H1 (cell line): Measurements from ENCODE around the gene CNFN. TPM values are rescaled to one million over a fixed set of nuclear protein-coding genes. Genes with fewer than 3 reads are reported as not detected.

Source experiments
- CTCF ChIA-PET: fragments of 300-600 bp; sonication (Branson Sonifier 250); formaldehyde crosslinking; loops from one replicate; lab custom pipeline; 2021; ENCODE audit not compliant: partially characterized antibody; lab: Charles Lee
- POLR2A ChIA-PET: fragments of 300-600 bp; sonication (Branson Sonifier 250); formaldehyde crosslinking; loops from one replicate; lab custom pipeline; 2021; ENCODE audit warnings: inconsistent platforms; ENCODE audit not compliant: partially characterized antibody; lab: Charles Lee
- DNase-seq, 2 experiments: peaks; one replicate each; pipeline versions ENCODE4 v3.0.0 to v3.0.0-alpha.2; 2010 to 2022; ENCODE audit warnings: low spot score in 2 of 2, low read depth in 1 of 2, mixed read lengths in 1 of 2
- FAIRE-seq: peaks from 2 replicates; lab custom pipeline; 2011; peaks lifted over from hg19 to GRCh38; lab: Jason Lieb, UNC
- H2AFZ ChIP-seq: 2 replicates; pipeline ENCODE4 v1.8.1; 2012; ENCODE audit warnings: low read length, inconsistent platforms
- H2AK5ac ChIP-seq: 2 replicates; pipeline ENCODE4 v1.6.1; 2013; ENCODE audit warnings: low read depth, low read length
- H2BK120ac ChIP-seq: replicated peaks from 2 replicates; pipeline ENCODE3; 2013; ENCODE audit warnings: low read depth, low read length, inconsistent platforms
- H2BK12ac ChIP-seq: 2 replicates; pipeline ENCODE4 v1.6.1; 2013; ENCODE audit warnings: low read depth, low read length
- H2BK15ac ChIP-seq: 2 replicates; pipeline ENCODE4 v1.6.1; 2013; ENCODE audit warnings: low read length
- H2BK20ac ChIP-seq: 2 replicates; pipeline ENCODE4 v1.6.1; 2013; ENCODE audit warnings: low read length
- H2BK5ac ChIP-seq: 2 replicates; pipeline ENCODE4 v1.6.1; 2013; ENCODE audit warnings: low read depth, low read length
- H3K14ac ChIP-seq: 2 replicates; pipeline ENCODE4 v1.6.1; 2013; ENCODE audit warnings: inconsistent platforms; ENCODE audit not compliant: insufficient read length
- H3K18ac ChIP-seq: 2 replicates; pipeline ENCODE4 v1.6.1; 2013; ENCODE audit warnings: low read length; ENCODE audit errors: extremely low read depth
- H3K23ac ChIP-seq: 2 replicates; pipeline ENCODE4 v1.6.1; 2013; ENCODE audit warnings: inconsistent platforms; ENCODE audit not compliant: insufficient read length
- H3K23me2 ChIP-seq: 2 replicates; pipeline ENCODE4 v1.6.1; 2013; ENCODE audit warnings: low read depth, low read length
- H3K27ac ChIP-seq: 2 replicates; pipeline ENCODE4 v1.6.1; 2011; ENCODE audit warnings: low read depth, low read length, inconsistent platforms
- H3K27me3 ChIP-seq, 4 experiments: replicated peaks in 1 of 4; 1 replicate in 1 of 4; 2 replicates in 3 of 4; pipeline versions ENCODE4 v1.6.1 to v1.8.1; 2011 to 2013; ENCODE audit warnings: low read length in 3 of 4, mild to moderate bottlenecking in 3 of 4, inconsistent platforms in 2 of 4, mixed read lengths in 2 of 4, moderate library complexity in 1 of 4; ENCODE audit not compliant: control insufficient read depth in 3 of 4, insufficient read depth in 3 of 4; ENCODE audit errors: extremely low read depth in 1 of 4
- H3K36me3 ChIP-seq, 4 experiments: 2 replicates each; pipeline versions ENCODE4 v1.6.1 to v1.8.1; 2011 to 2013; ENCODE audit warnings: mild to moderate bottlenecking in 4 of 4, low read length in 3 of 4, moderate library complexity in 2 of 4, control low read depth in 1 of 4, inconsistent platforms in 1 of 4; ENCODE audit not compliant: insufficient read depth in 4 of 4, control insufficient read depth in 2 of 4
- H3K4ac ChIP-seq: replicated peaks from 2 replicates; pipeline ENCODE3; 2013; ENCODE audit warnings: low read length, low read depth, mixed read lengths, inconsistent platforms; ENCODE audit not compliant: insufficient read length
- H3K4me1 ChIP-seq, 4 experiments: replicated peaks in 1 of 4; 1 replicate in 1 of 4; 2 replicates in 3 of 4; pipeline versions ENCODE4 v1.6.1 to v1.8.1; 2011 to 2013; ENCODE audit warnings: low read length in 3 of 4, inconsistent platforms in 2 of 4, mixed read lengths in 1 of 4; ENCODE audit not compliant: insufficient read depth in 4 of 4, control insufficient read depth in 3 of 4
- H3K4me2 ChIP-seq, 2 experiments: 2 replicates each; pipeline versions ENCODE4 v1.6.1 to v1.8.1; 2011 to 2013; ENCODE audit warnings: low read depth in 2 of 2, low read length in 2 of 2, control low read depth in 1 of 2, inconsistent platforms in 1 of 2, mild to moderate bottlenecking in 1 of 2; ENCODE audit not compliant: insufficient read depth in 1 of 2
- H3K4me3 ChIP-seq, 4 experiments: fragments of 200-600, 300-600 bp in 1 of 4; sonication (generic), shearing (Covaris generic), sonication (Bioruptor Twin) in 1 of 4; 2 replicates each; pipeline versions ENCODE4 v1.5.1 to v1.8.1; 2011 to 2016; ENCODE audit warnings: low read length in 4 of 4, low read depth in 3 of 4, control low read depth in 2 of 4, inconsistent platforms in 2 of 4, mild to moderate bottlenecking in 2 of 4, mixed read lengths in 1 of 4, moderate library complexity in 1 of 4; ENCODE audit not compliant: insufficient read depth in 2 of 4; ENCODE audit errors: extremely low read depth in 1 of 4
- H3K56ac ChIP-seq: replicated peaks from 2 replicates; pipeline ENCODE3; 2013; ENCODE audit warnings: low read depth, mild to moderate bottlenecking, mixed read lengths, low read length, inconsistent platforms; ENCODE audit not compliant: insufficient read length
- H3K79me1 ChIP-seq: 2 replicates; pipeline ENCODE4 v1.6.1; 2013; ENCODE audit warnings: low read depth, low read length, control low read depth
- H3K79me2 ChIP-seq, 2 experiments: 2 replicates each; pipeline versions ENCODE4 v1.6.1 to v1.8.1; 2012 to 2013; ENCODE audit warnings: low read length in 2 of 2, mild to moderate bottlenecking in 2 of 2, inconsistent platforms in 1 of 2; ENCODE audit not compliant: insufficient read depth in 2 of 2, control insufficient read depth in 1 of 2
- H3K9ac ChIP-seq, 4 experiments: replicated peaks in 1 of 4; 1 replicate in 1 of 4; 2 replicates in 3 of 4; pipeline versions ENCODE4 v1.6.1 to v1.8.1; 2011 to 2013; ENCODE audit warnings: low read depth in 3 of 4, low read length in 3 of 4, control low read depth in 2 of 4, mild to moderate bottlenecking in 2 of 4, moderate library complexity in 2 of 4, inconsistent platforms in 1 of 4; ENCODE audit errors: extremely low read depth in 1 of 4
- H3K9me3 ChIP-seq, 2 experiments: 2 replicates each; pipeline versions ENCODE4 v1.6.1 to v1.8.1; 2012 to 2013; ENCODE audit warnings: mild to moderate bottlenecking in 2 of 2, moderate library complexity in 2 of 2, control low read depth in 1 of 2, inconsistent platforms in 1 of 2, low read depth in 1 of 2, low read length in 1 of 2, mixed read lengths in 1 of 2; ENCODE audit not compliant: insufficient read depth in 2 of 2
- H4K20me1 ChIP-seq, 2 experiments: replicated peaks in 1 of 2; 2 replicates each; pipeline versions ENCODE3 to v1.8.1; 2011 to 2013; ENCODE audit warnings: inconsistent platforms in 2 of 2, low read length in 2 of 2, mild to moderate bottlenecking in 1 of 2; ENCODE audit not compliant: insufficient read depth in 2 of 2, control insufficient read depth in 1 of 2
- H4K5ac ChIP-seq: 2 replicates; pipeline ENCODE4 v1.6.1; 2013; ENCODE audit warnings: low read length, low read depth, mixed read lengths, inconsistent platforms; ENCODE audit not compliant: insufficient read length
- H4K8ac ChIP-seq: 2 replicates; pipeline ENCODE4 v1.8.0; 2013; ENCODE audit warnings: mild to moderate bottlenecking, moderate library complexity, low read length, inconsistent platforms; ENCODE audit not compliant: insufficient read depth; ENCODE audit errors: extremely low read depth
- H4K91ac ChIP-seq: replicated peaks from 2 replicates; pipeline ENCODE3; 2013; ENCODE audit warnings: low read length, mixed read lengths, inconsistent platforms; ENCODE audit not compliant: insufficient read length
- ATF3 ChIP-seq: IDR thresholded peaks from 2 replicates; pipeline ENCODE4 v1.6.1; 2011; ENCODE audit warnings: low read depth, mild to moderate bottlenecking, low read length; ENCODE audit not compliant: insufficient read depth
- BRCA1 ChIP-seq: IDR thresholded peaks from 2 replicates; pipeline ENCODE4 v1.6.1; 2012; ENCODE audit warnings: low read depth, low read length, improper control_type of control experiment
- RFX5 ChIP-seq: IDR thresholded peaks from 2 replicates; pipeline ENCODE4 v1.6.1; 2011; ENCODE audit warnings: low read depth, low read length, improper control_type of control experiment, borderline replicate concordance
- WGBS, 2 experiments: shearing (Covaris generic) in 1 of 2; methylation state at CpG; one replicate each; pipeline versions ENCODE4 v1.1.6 to v1.1.7; 2013 to 2015; ENCODE audit warnings: low lambda C conversion rate in 2 of 2, mixed read lengths in 2 of 2, inconsistent platforms in 1 of 2, low coverage in 1 of 2, missing lambda C conversion rate in 1 of 2; ENCODE audit not compliant: insufficient replicate concordance in 2 of 2, insufficient coverage in 1 of 2, insufficient read length in 1 of 2; ENCODE audit errors: extremely low coverage in 1 of 2, missing lambda C conversion rate in 1 of 2; 5-methylcytosine and 5-hydroxymethylcytosine counted together
- polyA plus RNA-seq, 7 experiments: library from polyadenylated mRNA; depleted of rRNA in 3 of 7; stranded (reverse) in 5 of 7; unstranded in 2 of 7; fragments of >200 nt in 5 of 7; fragments of 200-250 nt in 2 of 7; gene quantifications; 1 replicate in 5 of 7; 2 replicates in 1 of 7; 4 replicates in 1 of 7; pipeline versions ENCODE4 v1.2.1 to v1.2.3, GENCODE V29; 2011 to 2013; ENCODE audit warnings: missing spikeins in 2 of 7, mixed read lengths in 2 of 7
- total RNA-seq: library from RNA; stranded (reverse); fragmentation: NEBNext Ultra II Directional; extraction: Animal tissue kit (Norgen Biotek cat#: 25700); gene quantifications from 2 replicates; pipeline ENCODE4 v1.2.1, GENCODE V29; 2021

Gene CNFN
- total and polyA plus RNA-seq, 2 of the 8 experiments (the other 6 are each of a cell fraction or from before 2014, with no cell fraction given): 8.9 to 31.5 TPM

GRCh38 chr19:42423462-42424344, 33.6 kb upstream of the CNFN start:
- peak overlapping the region; percentile 97 for H3K18ac ChIP-seq
- H3K4ac ChIP-seq: no peak overlapping the region
- peak overlapping the region; percentile 86 for H4K91ac ChIP-seq
- peaks cover 7% of the 10 kb centered on the region; the same call in 1 of the 2 replicates for H3K23me2 ChIP-seq
- DNase-seq: peak in 1 of 2 experiments; percentile 96
- peaks cover 4 to 9% of the 10 kb centered on the region in 2 experiments for H3K9me3 ChIP-seq
- H3K36me3 ChIP-seq: no peaks in the 10 kb centered on the region
- H2BK5ac ChIP-seq: 0 out of 2 replicates have a peak overlapping the region, but pooled peaks have one; percentile 24
- no peak overlapping the region for H2BK120ac ChIP-seq
- H2AFZ ChIP-seq: no peak overlapping the region; the same call in 1 of the 2 replicates
- 7% methylated on average over 64 of the region's 65 CpGs; no CpG with 5 or more reads in 1 of the 2 experiments for WGBS, 2 experiments
- H2BK15ac ChIP-seq: peak overlapping the region; percentile 8; the same call in 1 of the 2 replicates
- H2AK5ac ChIP-seq: no peak overlapping the region
- H3K27ac ChIP-seq: 0 out of 2 replicates have a peak overlapping the region, but pooled peaks have one; percentile 34
- ChIA-PET CTCF (interaction anchor here (0.8 to 10.3 kb wide), 14 partner anchors 8 to 432 kb away, joined by 3 to 101 read pairs (median 4); partner anchors contain the start of gene CXCL17), POLR2A (interaction anchor here (0.5 to 3.1 kb wide), 23 partner anchors 8 to 1898 kb away, joined by 3 to 24 read pairs (median 5); partner anchors contain the start of gene CXCL17)
- H4K8ac ChIP-seq: peak overlapping the region; percentile 47; the same call in 1 of the 2 replicates
- H3K56ac ChIP-seq: no peak overlapping the region
- H2BK20ac ChIP-seq: peak overlapping the region; percentile 57; the same call in 1 of the 2 replicates
- H3K9ac ChIP-seq: peak overlapping the region in 2 of 4 experiments; percentile 63 to 64; a peak in 4 of 7 replicates
- peak overlapping the region; percentile 77 to 89 for H3K4me2 ChIP-seq
- peaks cover 0 to 13% (median 4%) of the 10 kb centered on the region in 4 experiments; a peak in 5 of 7 replicates for H3K4me1 ChIP-seq
- H4K20me1 ChIP-seq: peaks cover 7 to 16% of the 10 kb centered on the region in 2 experiments
- peak overlapping the region; percentile 69 for H4K5ac ChIP-seq
- no peaks in the 10 kb centered on the region for H3K79me1 ChIP-seq
- H2BK12ac ChIP-seq: peak overlapping the region; percentile 77; the same call in 1 of the 2 replicates
- peak overlapping the region; percentile 58 to 68 (median 64) for H3K4me3 ChIP-seq
- H3K79me2 ChIP-seq: no peaks in the 10 kb centered on the region
- FAIRE-seq: no peak
- H3K14ac ChIP-seq: no peak overlapping the region
- peaks cover 13 to 41% (median 35%) of the 10 kb centered on the region in 4 experiments for H3K27me3 ChIP-seq
- H3K23ac ChIP-seq: no peak overlapping the region
- no peak for TF ChIP-seq ATF3
- TF ChIP-seq RFX5: no peak
- no peak for TF ChIP-seq BRCA1
